Measurements from ENCODE around the gene PRKD1.

PRKD1 gene

GRCh38 chr14:29616922-29617321 lies 310.7 kb downstream of the PRKD1 start:
- DNase-seq (ENCODE audit: low read depth, low spot score) = no peak

- no peak for DNase-seq (ENCODE audit: low read depth, low spot score)
Observed at GRCh38 chr14:29608861-29609260, 318.8 kb downstream of the PRKD1 start.

- no peak for DNase-seq (ENCODE audit: low read depth, low spot score)
Observed at GRCh38 chr14:29607169-29607568, 320.5 kb downstream of the PRKD1 start.

GRCh38 chr14:29603696-29604095 lies 324.0 kb downstream of the PRKD1 start:
- DNase-seq (ENCODE audit: low read depth, low spot score) = no peak

- no peak for DNase-seq (ENCODE audit: low read depth, low spot score)
Observed at GRCh38 chr14:29601616-29602015, 326.0 kb downstream of the PRKD1 start.

- no peak for DNase-seq (ENCODE audit: low read depth, low spot score)
Observed at GRCh38 chr14:29587761-29588470, 339.7 kb downstream of the PRKD1 start.

- no peak for DNase-seq (ENCODE audit: low read depth, low spot score)
Observed at GRCh38 chr14:29587046-29587445, 340.6 kb downstream of the PRKD1 start.

- peak; percentile 33 for DNase-seq (ENCODE audit: low read depth, low spot score)
Observed at GRCh38 chr14:29584992-29585391, 342.7 kb downstream of the PRKD1 start.

- DNase-seq (ENCODE audit: low read depth, low spot score) = no peak
Observed at GRCh38 chr14:29580763-29581162, 346.9 kb downstream of the PRKD1 start.

- DNase-seq (ENCODE audit: low read depth, low spot score) = no peak
Observed at GRCh38 chr14:29579838-29580237, 347.8 kb downstream of the PRKD1 start.

GRCh38 chr14:29576927-29577326 lies 350.7 kb downstream of the PRKD1 start:
- no peak for DNase-seq (ENCODE audit: low read depth, low spot score)

- DNase-seq (ENCODE audit: low read depth, low spot score) = no peak
Observed at GRCh38 chr14:29569194-29569593, 358.5 kb downstream of the PRKD1 start.

GRCh38 chr14:29566194-29566593 lies 361.5 kb downstream of the PRKD1 start:
- no peak for DNase-seq (ENCODE audit: low read depth, low spot score)

- DNase-seq (ENCODE audit: low read depth, low spot score) = no peak
Observed at GRCh38 chr14:29558516-29558915, 369.1 kb downstream of the PRKD1 start.

- no peak for DNase-seq (ENCODE audit: low read depth, low spot score)
Observed at GRCh38 chr14:29554335-29554734, 373.3 kb downstream of the PRKD1 start.

GRCh38 chr14:29553427-29553826 lies 374.2 kb downstream of the PRKD1 start:
- no peak for DNase-seq (ENCODE audit: low read depth, low spot score)

- no peak for DNase-seq (ENCODE audit: low read depth, low spot score)
Observed at GRCh38 chr14:29548948-29549370, 378.7 kb downstream of the PRKD1 start.

GRCh38 chr14:29545714-29546113 lies 381.9 kb downstream of the PRKD1 start:
- no peak for DNase-seq (ENCODE audit: low read depth, low spot score)

GRCh38 chr14:29536886-29537511 lies 390.6 kb downstream of the PRKD1 start:
- no peak for DNase-seq (ENCODE audit: low read depth, low spot score)

GRCh38 chr14:29529418-29529817 lies 398.2 kb downstream of the PRKD1 start:
- DNase-seq (ENCODE audit: low read depth, low spot score) = no peak

GRCh38 chr14:29528889-29529288 lies 398.8 kb downstream of the PRKD1 start:
- DNase-seq (ENCODE audit: low read depth, low spot score) = no peak

- DNase-seq (ENCODE audit: low read depth, low spot score) = no peak
Observed at GRCh38 chr14:29527286-29527685, 400.4 kb downstream of the PRKD1 start.
